Retinal pigment epithelial cell (primary cell): ENCODE measurements around the gene MUC4.
"Not testable (repeated sequence)": the region's sequence is repeated elsewhere in the genome, so short reads cannot be mapped to it uniquely, and the experiment has no call there.

ENCODE experiments used
- DNase-seq: peaks from one replicate; pipeline ENCODE4 v3.0.0-alpha.2; 2010; ENCODE audit warnings: low read depth
- H3K4me3 ChIP-seq: 2 replicates; pipeline ENCODE4 v1.5.1; 2011; ENCODE audit warnings: mild to moderate bottlenecking, low read length, control low read depth, moderate library complexity
- TF ChIP-seq, protein P1 (sequence below): conservative IDR thresholded peaks from 2 replicates; pipeline ENCODE4 v1.5.1; 2011; ENCODE audit warnings: low read depth, low read length, control low read depth, inconsistent platforms

The MUC4 gene

DNA sequence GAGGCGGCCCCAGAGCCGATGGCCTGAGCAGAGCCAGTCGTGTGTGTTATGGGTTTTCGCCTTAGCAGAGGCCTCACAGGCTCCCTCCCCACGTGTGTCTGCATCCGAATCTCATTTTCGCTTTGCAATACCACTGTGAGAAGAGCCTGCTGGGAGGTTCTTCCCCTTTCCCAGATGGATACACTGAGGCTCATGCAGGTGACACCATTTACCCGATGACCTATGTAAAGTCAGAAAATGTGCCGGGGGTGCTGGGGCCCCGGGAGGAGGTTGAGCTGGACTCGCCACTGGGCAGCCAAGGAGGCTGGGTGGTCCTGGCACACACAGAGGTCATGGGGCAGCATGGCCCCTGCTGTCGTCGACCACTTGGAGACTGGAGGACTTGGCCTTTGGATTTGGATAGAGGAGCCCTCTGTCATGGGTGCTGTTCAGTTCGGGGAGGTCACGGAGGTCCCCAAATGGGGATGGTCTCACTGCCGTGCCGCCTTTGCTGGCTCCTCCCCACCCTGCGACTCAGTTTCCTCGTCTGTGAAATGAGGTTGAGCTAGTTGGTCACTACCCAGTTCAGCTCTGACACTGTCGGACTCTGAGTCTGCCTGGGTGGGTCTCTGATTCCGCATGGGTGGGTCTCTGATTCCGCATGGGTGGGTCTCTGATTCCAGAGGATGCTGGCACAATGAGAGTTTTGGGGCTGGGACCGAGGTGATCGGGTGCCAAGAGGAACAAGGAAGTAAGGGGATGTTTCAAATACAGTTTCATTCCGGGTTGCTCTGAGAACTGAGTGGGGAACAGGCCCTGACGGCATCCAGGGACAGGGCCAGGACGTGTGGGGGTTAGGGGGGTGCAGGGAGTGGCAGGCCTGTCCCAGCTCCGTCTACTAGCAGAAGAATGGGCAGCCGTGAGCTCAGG is 23.2 kb upstream of the MUC4 start:
- TF ChIP-seq, protein P1, sequence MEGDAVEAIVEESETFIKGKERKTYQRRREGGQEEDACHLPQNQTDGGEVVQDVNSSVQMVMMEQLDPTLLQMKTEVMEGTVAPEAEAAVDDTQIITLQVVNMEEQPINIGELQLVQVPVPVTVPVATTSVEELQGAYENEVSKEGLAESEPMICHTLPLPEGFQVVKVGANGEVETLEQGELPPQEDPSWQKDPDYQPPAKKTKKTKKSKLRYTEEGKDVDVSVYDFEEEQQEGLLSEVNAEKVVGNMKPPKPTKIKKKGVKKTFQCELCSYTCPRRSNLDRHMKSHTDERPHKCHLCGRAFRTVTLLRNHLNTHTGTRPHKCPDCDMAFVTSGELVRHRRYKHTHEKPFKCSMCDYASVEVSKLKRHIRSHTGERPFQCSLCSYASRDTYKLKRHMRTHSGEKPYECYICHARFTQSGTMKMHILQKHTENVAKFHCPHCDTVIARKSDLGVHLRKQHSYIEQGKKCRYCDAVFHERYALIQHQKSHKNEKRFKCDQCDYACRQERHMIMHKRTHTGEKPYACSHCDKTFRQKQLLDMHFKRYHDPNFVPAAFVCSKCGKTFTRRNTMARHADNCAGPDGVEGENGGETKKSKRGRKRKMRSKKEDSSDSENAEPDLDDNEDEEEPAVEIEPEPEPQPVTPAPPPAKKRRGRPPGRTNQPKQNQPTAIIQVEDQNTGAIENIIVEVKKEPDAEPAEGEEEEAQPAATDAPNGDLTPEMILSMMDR: no peak
- H3K4me3 ChIP-seq: no peak overlapping the region
- DNase-seq: no peak

DNA sequence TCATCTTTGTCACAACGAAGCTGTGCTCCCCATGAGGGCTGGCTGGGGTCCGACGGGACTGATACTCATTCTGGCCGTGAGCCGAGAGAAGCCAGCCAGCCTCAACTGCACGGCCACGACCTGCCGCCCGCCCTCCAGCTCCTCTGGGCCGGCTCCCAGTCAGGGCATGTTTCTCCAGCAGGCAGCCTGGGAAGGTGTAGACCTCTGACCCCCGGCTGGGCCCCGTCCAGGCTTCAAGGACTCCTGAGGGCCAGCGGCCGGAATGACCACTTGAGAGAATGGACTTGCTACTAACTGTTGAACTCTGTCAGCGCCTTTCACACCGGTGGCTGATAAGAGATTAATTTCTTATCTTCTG is 18.1 kb upstream of the MUC4 start:
- TF ChIP-seq, protein P1: no peak
- H3K4me3 ChIP-seq: no peak overlapping the region

DNA sequence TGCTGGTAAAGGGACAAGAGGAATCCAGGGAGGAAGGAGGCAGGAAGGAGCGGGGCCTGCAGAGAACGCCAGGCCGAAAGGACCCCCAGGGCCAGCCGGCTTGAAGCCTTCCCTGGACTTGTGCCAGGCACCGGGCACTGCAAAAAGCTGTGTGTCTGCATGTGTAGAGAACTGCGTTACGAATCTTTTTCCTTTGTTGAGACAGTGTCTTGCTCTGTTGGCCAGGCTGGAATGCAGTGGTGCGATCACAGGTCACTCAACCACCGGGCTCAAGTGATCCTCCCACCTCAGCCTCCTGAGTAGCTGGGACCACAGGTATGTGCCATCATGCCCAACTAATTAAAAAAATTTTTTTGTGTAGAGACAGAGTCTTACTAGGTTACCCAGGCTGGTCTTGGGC is 17.0 kb upstream of the MUC4 start:
- no peak for DNase-seq
- no peak overlapping the region for H3K4me3 ChIP-seq
- TF ChIP-seq, protein P1: no peak

More for the DNA sequence above, 18.1 kb upstream of the MUC4 start:
- DNase-seq: no peak

DNA sequence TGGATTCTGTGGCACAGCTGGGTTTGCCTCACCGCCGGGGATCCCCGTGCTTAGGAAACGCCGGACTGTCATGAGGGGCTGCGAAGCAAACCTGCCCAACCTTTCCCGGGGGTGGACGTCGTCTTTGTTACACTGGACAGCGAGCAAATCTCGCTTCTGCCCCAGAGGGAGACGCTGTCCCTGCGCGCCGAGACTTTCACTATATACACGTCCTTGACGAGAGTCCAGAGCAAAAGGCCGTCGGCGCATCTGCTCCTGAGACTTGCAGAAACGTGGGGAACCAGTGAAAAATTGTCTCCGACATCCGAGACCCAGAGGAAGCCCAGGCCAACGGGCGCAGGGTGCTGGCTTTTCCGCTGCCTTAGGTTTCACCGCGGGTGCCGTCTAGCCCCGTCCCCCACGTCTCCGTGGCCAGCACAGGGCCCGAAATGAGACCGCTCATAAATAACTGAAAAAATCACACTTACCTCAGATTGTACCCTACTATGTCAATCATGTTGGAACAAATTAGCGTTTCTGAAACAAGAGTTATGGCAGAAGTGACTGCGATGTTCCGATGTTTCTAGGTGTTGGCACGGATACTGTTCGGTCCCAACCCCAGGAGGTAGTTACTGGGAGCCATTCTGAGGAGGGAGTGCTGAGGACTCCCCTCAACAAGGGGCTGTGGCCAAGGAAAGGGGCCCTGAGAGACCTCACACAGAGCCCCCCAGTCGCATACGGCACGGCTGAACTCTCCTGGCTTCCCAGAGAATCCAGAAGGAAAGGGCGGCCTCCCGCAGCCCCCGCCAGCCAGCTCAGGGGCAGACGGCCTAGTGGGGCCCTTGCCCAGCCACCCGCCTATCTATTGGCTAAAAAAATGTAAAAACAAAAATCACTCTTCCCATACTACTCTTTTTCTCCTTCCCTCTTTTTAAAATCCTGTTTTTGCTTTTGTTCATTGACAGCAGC is 14.4 kb upstream of the MUC4 start:
- H3K4me3 ChIP-seq: no peak overlapping the region
- DNase-seq: no peak
- TF ChIP-seq, protein P1: no peak

DNA sequence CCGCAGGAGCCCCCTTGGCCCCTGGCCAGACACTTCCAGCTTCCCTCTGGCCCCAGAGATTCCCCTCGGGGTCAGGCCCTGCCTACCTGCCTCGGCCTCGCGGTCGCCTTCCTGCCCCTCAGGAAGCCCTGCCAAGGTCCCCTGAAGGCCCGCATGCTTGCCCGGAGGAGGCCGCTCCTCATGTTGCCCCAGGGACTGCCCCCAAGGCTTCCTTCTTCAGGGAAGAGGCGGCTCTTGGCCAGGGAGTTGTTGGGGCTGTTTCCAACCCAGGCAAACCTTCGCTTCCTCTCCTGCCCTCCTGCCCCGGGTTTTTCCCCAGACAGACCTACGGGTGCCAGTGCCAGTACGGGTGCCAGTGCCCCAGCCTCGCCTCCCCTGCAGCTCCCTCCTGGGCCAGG is 13.5 kb upstream of the MUC4 start:
- TF ChIP-seq, protein P1: no peak
- no peak for DNase-seq
- no peak overlapping the region for H3K4me3 ChIP-seq

DNA sequence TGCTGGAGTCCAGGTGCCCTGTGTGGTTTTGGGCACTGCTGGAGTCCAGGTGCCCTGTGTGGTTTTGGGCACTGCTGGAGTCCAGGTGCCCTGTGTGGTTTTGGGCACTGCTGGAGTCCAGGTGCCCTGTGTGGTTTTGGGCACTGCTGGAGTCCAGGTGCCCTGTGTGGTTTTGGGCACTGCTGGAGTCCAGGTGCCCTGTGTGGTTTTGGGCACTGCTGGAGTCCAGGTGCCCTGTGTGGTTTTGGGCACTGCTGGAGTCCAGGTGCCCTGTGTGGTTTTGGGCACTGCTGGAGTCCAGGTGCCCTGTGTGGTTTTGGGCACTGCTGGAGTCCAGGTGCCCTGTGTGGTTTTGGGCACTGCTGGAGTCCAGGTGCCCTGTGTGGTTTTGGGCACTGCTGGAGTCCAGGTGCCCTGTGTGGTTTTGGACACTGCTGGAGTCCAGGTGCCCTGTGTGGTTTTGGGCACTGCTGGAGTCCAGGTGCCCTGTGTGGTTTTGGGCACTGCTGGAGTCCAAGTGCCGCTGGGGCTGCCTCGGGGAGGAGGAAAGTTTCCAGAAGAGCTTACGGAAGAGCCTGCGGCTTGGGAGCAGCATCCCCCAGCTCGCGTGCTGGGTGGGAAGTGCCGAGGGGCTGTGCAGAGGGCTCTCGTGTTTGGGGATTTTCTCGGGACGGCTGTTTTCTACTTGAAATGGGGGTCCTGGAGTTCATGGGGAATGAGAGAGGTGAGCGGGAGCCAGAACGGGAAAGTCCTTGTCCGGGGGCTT is 12.9 kb upstream of the MUC4 start:
- DNase-seq, H3K4me3 ChIP-seq: not testable (repeated sequence)

DNA sequence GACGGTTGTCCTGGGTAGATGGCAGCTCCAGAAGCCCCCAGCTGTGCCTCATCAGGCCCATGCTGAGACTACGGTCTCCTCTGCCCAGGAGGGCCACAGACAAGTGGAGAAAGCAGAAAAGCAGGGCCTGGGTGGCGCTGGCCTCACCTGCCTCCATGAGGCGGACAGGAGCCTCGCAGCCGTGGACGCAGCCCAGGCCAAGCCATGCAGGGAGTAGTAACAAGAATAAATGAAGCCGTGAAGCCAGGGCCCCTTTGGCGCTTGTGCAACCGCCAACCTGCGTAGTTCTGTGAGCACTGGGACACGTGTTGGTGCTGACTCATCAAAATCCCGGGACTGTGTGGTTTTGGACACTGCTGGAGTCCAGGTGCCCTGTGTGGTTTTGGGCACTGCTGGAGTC is 12.3 kb upstream of the MUC4 start:
- DNase-seq: no peak
- no peak overlapping the region for H3K4me3 ChIP-seq
- TF ChIP-seq, protein P1: no peak
